Mesothelial cell of epicardium (in vitro differentiated cells): Measurements from ENCODE around the gene TIMM8B. TPM values are rescaled to one million over a fixed set of nuclear protein-coding genes. Genes with fewer than 3 reads are reported as not detected.

Source experiments
- DNase-seq, 2 experiments: peaks; one replicate each; pipeline ENCODE4 v3.0.0; 2021; ENCODE audit warnings: low spot score in 2 of 2; ENCODE audit not compliant: unreplicated experiment in 2 of 2
- H3K27ac Mint-ChIP-seq: 2 replicates; pipeline ENCODE4 v1.8.0; 2021; ENCODE audit warnings: mixed read lengths
- H3K27me3 Mint-ChIP-seq: 2 replicates; pipeline ENCODE4 v1.8.0; 2021; ENCODE audit warnings: low read depth, mixed read lengths
- H3K36me3 Mint-ChIP-seq: 2 replicates; pipeline ENCODE4 v1.8.0; 2021; ENCODE audit warnings: mixed read lengths
- H3K4me1 Mint-ChIP-seq: 2 replicates; pipeline ENCODE4 v1.8.0; 2021; ENCODE audit warnings: mixed read lengths
- H3K4me3 Mint-ChIP-seq: 2 replicates; pipeline ENCODE4 v1.8.0; 2021; ENCODE audit warnings: mild to moderate bottlenecking, moderate library complexity, mixed read lengths
- H3K9me3 Mint-ChIP-seq: 2 replicates; pipeline ENCODE4 v1.8.0; 2021; ENCODE audit warnings: mixed read lengths
- CTCF ChIP-seq: fragments of 200-600 bp; sonication (generic); IDR thresholded peaks from one replicate; pipeline ENCODE4 v1.5.0; 2021; ENCODE audit warnings: antibody characterized with exemption; ENCODE audit not compliant: unreplicated experiment
- total RNA-seq: library from RNA; stranded (reverse); gene quantifications from 3 replicates; pipeline ENCODE4 v1.2.1, GENCODE V29; 2021

TIMM8B gene
- total RNA-seq, 1 donor from 2014 or later: 51.5 TPM

GRCh38 chr11:112073941-112074811 lies 12.4 kb downstream of the TIMM8B start, which contains the start of the genes NKAPD1 and PIH1D2:
TSS of gene NKAPD1 (plus strand) at chr11:112074299. CDS start at chr11:112075575, 1,276 bp downstream.
TSS of gene PIH1D2 (minus strand) at chr11:112074017. CDS start at chr11:112073174, 843 bp downstream.
- H3K27ac Mint-ChIP-seq: peak within 1 kb of the TSS; percentile 98
- no peak for TF ChIP-seq CTCF
- DNase-seq: peak; percentile 40 to 76
- no peaks in the 10 kb centered on the region for H3K9me3 Mint-ChIP-seq
- peaks cover 19% of the 10 kb centered on the region for H3K4me1 Mint-ChIP-seq
- H3K4me3 Mint-ChIP-seq: peak within 1 kb of the TSS; percentile 98
- H3K27me3 Mint-ChIP-seq: no peaks in the 10 kb centered on the region
- H3K36me3 Mint-ChIP-seq: peaks cover 14% of the 10 kb centered on the region

- Mint-ChIP-seq H3K4me3 (no peak overlapping the region), H3K27ac (no peak overlapping the region), H3K27me3 (no peaks in the 10 kb centered on the region), H3K36me3 (peaks cover 7% of the 10 kb centered on the region), H3K4me1 (no peaks in the 10 kb centered on the region), H3K9me3 (no peaks in the 10 kb centered on the region)
- no peak for TF ChIP-seq CTCF
- DNase-seq: no peak
Observed at GRCh38 chr11:112062923-112063322, 23.6 kb downstream of the TIMM8B start.

- Mint-ChIP-seq H3K9me3 (no peaks in the 10 kb centered on the region), H3K27me3 (no peaks in the 10 kb centered on the region), H3K27ac (no peak overlapping the region), H3K4me1 (no peaks in the 10 kb centered on the region), H3K4me3 (no peak overlapping the region), H3K36me3 (peaks cover 33% of the 10 kb centered on the region)
- TF ChIP-seq CTCF: no peak
- no peak for DNase-seq
Observed at GRCh38 chr11:112058103-112058502, 28.5 kb downstream of the TIMM8B start.

- peaks cover 39% of the 10 kb centered on the region for H3K36me3 Mint-ChIP-seq
- no peaks in the 10 kb centered on the region for H3K4me1 Mint-ChIP-seq
- no peaks in the 10 kb centered on the region for H3K27me3 Mint-ChIP-seq
- H3K4me3 Mint-ChIP-seq: no peak overlapping the region
- no peak overlapping the region for H3K27ac Mint-ChIP-seq
- no peak for DNase-seq
- H3K9me3 Mint-ChIP-seq: no peaks in the 10 kb centered on the region
- TF ChIP-seq CTCF: no peak
Observed at GRCh38 chr11:112057170-112057569, 29.4 kb downstream of the TIMM8B start.

- no peak for TF ChIP-seq CTCF
- H3K36me3 Mint-ChIP-seq: peaks cover 70% of the 10 kb centered on the region
Observed at GRCh38 chr11:112051768-112052167, 34.8 kb downstream of the TIMM8B start.

More at GRCh38 chr11:112051768-112052167, 34.8 kb downstream of the TIMM8B start:
- no peaks in the 10 kb centered on the region for H3K4me1 Mint-ChIP-seq
- no peaks in the 10 kb centered on the region for H3K27me3 Mint-ChIP-seq
- no peak overlapping the region for H3K4me3 Mint-ChIP-seq
- no peak overlapping the region for H3K27ac Mint-ChIP-seq
- DNase-seq: no peak
- peaks cover 12% of the 10 kb centered on the region for H3K9me3 Mint-ChIP-seq
